ENCODE data around the gene PRF1. TPM values are rescaled to one million over a fixed set of nuclear protein-coding genes. Genes with fewer than 3 reads are reported as not detected.

The PRF1 gene
- polyA plus RNA-seq, 1 donor (not counting 4 experiments of a cell fraction or from before 2014, with no cell fraction given), result not detected

- H3K27me3 ChIP-seq (ENCODE audit: control insufficient read depth, extremely low read depth, insufficient read depth, low read length), result no peaks in the 10 kb centered on the region
- no peaks in the 10 kb centered on the region for H3K9me1 ChIP-seq (ENCODE audit: control insufficient read depth, extremely low read depth, insufficient read depth, low read length)
- no peak for FAIRE-seq
- H3K4me1 ChIP-seq (ENCODE audit: control insufficient read depth, extremely low read depth, insufficient read depth, low read length), result peaks cover 10% of the 10 kb centered on the region
- H3K9ac ChIP-seq (ENCODE audit: control insufficient read depth, extremely low read depth, insufficient read depth, low read length), result no peak overlapping the region
- no peaks in the 10 kb centered on the region for H3K79me2 ChIP-seq (ENCODE audit: control insufficient read depth, insufficient read depth, low read length)
- TF ChIP-seq, protein P1, sequence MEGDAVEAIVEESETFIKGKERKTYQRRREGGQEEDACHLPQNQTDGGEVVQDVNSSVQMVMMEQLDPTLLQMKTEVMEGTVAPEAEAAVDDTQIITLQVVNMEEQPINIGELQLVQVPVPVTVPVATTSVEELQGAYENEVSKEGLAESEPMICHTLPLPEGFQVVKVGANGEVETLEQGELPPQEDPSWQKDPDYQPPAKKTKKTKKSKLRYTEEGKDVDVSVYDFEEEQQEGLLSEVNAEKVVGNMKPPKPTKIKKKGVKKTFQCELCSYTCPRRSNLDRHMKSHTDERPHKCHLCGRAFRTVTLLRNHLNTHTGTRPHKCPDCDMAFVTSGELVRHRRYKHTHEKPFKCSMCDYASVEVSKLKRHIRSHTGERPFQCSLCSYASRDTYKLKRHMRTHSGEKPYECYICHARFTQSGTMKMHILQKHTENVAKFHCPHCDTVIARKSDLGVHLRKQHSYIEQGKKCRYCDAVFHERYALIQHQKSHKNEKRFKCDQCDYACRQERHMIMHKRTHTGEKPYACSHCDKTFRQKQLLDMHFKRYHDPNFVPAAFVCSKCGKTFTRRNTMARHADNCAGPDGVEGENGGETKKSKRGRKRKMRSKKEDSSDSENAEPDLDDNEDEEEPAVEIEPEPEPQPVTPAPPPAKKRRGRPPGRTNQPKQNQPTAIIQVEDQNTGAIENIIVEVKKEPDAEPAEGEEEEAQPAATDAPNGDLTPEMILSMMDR (optimal IDR thresholded peaks at IDR 0.05 in 1 of 3, IDR thresholded peaks at IDR 0.05 in 1 of 3, conservative IDR thresholded peaks at IDR 0.05 in 1 of 3; ENCODE audit: extremely low read depth in 1 of 3, insufficient read depth in 2 of 3, low read length in 3 of 3), result no peak
- no peak for TF ChIP-seq EZH2 (IDR thresholded peaks at IDR 0.05; ENCODE audit: low read length)
- no peaks in the 10 kb centered on the region for H4K20me1 ChIP-seq (ENCODE audit: control insufficient read depth, extremely low read depth, insufficient read depth, low read length)
- dilution Hi-C loops (cut with MboI; ENCODE audit: extremely low pct_ligation_motif_present, low sequenced_read_pairs), result no loop called here
- H3K36me3 ChIP-seq (ENCODE audit: control insufficient read depth in 2 of 2, extremely low read depth in 1 of 2, insufficient read depth in 2 of 2, low read length in 2 of 2), result no peaks in the 10 kb centered on the region
- H3K27ac ChIP-seq (ENCODE audit: control insufficient read depth, insufficient read depth, low read length), result no peak overlapping the region
- no peak overlapping the region for H2AFZ ChIP-seq (ENCODE audit: control insufficient read depth, low read length)
- no peak overlapping the region for H3K4me2 ChIP-seq (ENCODE audit: control insufficient read depth, extremely low read depth, insufficient read depth, low read depth, low read length)
- no peak for DNase-seq (ENCODE audit: low read depth, low spot score)
- H3K9me3 ChIP-seq (ENCODE audit: control insufficient read depth, low read depth, low read length), result no peaks in the 10 kb centered on the region
- H3K4me3 ChIP-seq (ENCODE audit: control insufficient read depth in 2 of 3, extremely low read depth in 1 of 3, insufficient read depth in 2 of 3, low read depth in 1 of 3, low read length in 3 of 3), result no peak overlapping the region
These were observed 1.8 kb downstream of the PRF1 start for GRCh38 chr10:70600512-70601395.

GRCh38 chr10:70599791-70600190 is 2.8 kb downstream of the PRF1 start:
- Histone ChIP-seq H2AFZ (ENCODE audit: control insufficient read depth, low read length) (no peak overlapping the region), H4K20me1 (ENCODE audit: control insufficient read depth, extremely low read depth, insufficient read depth, low read length) (no peaks in the 10 kb centered on the region), H3K27me3 (ENCODE audit: control insufficient read depth, extremely low read depth, insufficient read depth, low read length) (no peaks in the 10 kb centered on the region), H3K79me2 (ENCODE audit: control insufficient read depth, insufficient read depth, low read length) (no peaks in the 10 kb centered on the region), H3K4me3 (ENCODE audit: control insufficient read depth in 2 of 3, extremely low read depth in 1 of 3, insufficient read depth in 2 of 3, low read depth in 1 of 3, low read length in 3 of 3) (no peak overlapping the region), H3K9ac (ENCODE audit: control insufficient read depth, extremely low read depth, insufficient read depth, low read length) (no peak overlapping the region), H3K27ac (ENCODE audit: control insufficient read depth, insufficient read depth, low read length) (no peak overlapping the region), H3K9me3 (ENCODE audit: control insufficient read depth, low read depth, low read length) (no peaks in the 10 kb centered on the region), H3K9me1 (ENCODE audit: control insufficient read depth, extremely low read depth, insufficient read depth, low read length) (no peaks in the 10 kb centered on the region), H3K4me2 (ENCODE audit: control insufficient read depth, extremely low read depth, insufficient read depth, low read depth, low read length) (no peak overlapping the region), H3K4me1 (ENCODE audit: control insufficient read depth, extremely low read depth, insufficient read depth, low read length) (peaks cover 10% of the 10 kb centered on the region), H3K36me3 (ENCODE audit: control insufficient read depth in 2 of 2, extremely low read depth in 1 of 2, insufficient read depth in 2 of 2, low read length in 2 of 2) (no peaks in the 10 kb centered on the region)
- TF ChIP-seq, protein P1 (optimal IDR thresholded peaks at IDR 0.05 in 1 of 3, IDR thresholded peaks at IDR 0.05 in 1 of 3, conservative IDR thresholded peaks at IDR 0.05 in 1 of 3; ENCODE audit: extremely low read depth in 1 of 3, insufficient read depth in 2 of 3, low read length in 3 of 3), result no peak
- no peak for TF ChIP-seq EZH2 (IDR thresholded peaks at IDR 0.05; ENCODE audit: low read length)
- DNase-seq (ENCODE audit: low read depth, low spot score), result no peak
- dilution Hi-C loops (cut with MboI; ENCODE audit: extremely low pct_ligation_motif_present, low sequenced_read_pairs), result no loop called here
- no peak for FAIRE-seq

Measured in keratinocyte (primary cell).